GM23338 (cell line): ENCODE measurements around the gene CAPG. TPM values are rescaled to one million over a fixed set of nuclear protein-coding genes. Genes with fewer than 3 reads are reported as not detected.

ENCODE experiments used
- ATAC-seq: fragments of 200-7000 bp; cut with Tn5 transposase; 3 replicates; pipeline ENCODE4 v1.9.1; 2020
- DNase-seq: peaks from one replicate; pipeline ENCODE4 v3.0.0-alpha.2; 2015; ENCODE audit warnings: low spot score
- H2AFZ ChIP-seq: fragments of 200-600 bp; sonication (generic); 2 replicates; pipeline ENCODE4 v1.8.0; 2016; ENCODE audit warnings: antibody characterized with exemption, mild to moderate bottlenecking, moderate library complexity
- H3F3A ChIP-seq: fragments of 200-600 bp; sonication (generic); replicated peaks from 2 replicates; pipeline ENCODE4 v1.8.0; 2017; ENCODE audit warnings: antibody characterized with exemption, mixed run types, low read depth
- H3K27ac ChIP-seq: fragments of 200-600 bp; sonication (generic); 2 replicates; pipeline ENCODE4 v1.6.1; 2016; ENCODE audit warnings: low read depth
- H3K27me3 ChIP-seq: fragments of 200-600 bp; sonication (generic); 2 replicates; pipeline ENCODE4 v1.8.0; 2016; ENCODE audit warnings: mild to moderate bottlenecking, mixed run types, moderate library complexity; ENCODE audit not compliant: insufficient read depth
- H3K36me3 ChIP-seq: fragments of 200-600 bp; sonication (generic); 2 replicates; pipeline ENCODE4 v1.8.0; 2016; ENCODE audit warnings: mild to moderate bottlenecking; ENCODE audit not compliant: insufficient read depth
- H3K4me1 ChIP-seq: fragments of 200-600 bp; sonication (generic); 2 replicates; pipeline ENCODE4 v1.8.0; 2016; ENCODE audit warnings: mild to moderate bottlenecking, moderate library complexity; ENCODE audit not compliant: insufficient read depth
- H3K4me2 ChIP-seq: fragments of 200-600 bp; sonication (generic); 2 replicates; pipeline ENCODE4 v1.7.1; 2017; ENCODE audit warnings: mixed run types
- H3K4me3 ChIP-seq: fragments of 200-600 bp; sonication (generic); 2 replicates; pipeline ENCODE4 v1.6.1; 2016; ENCODE audit warnings: mixed run types
- H3K79me2 ChIP-seq: fragments of 200-600 bp; sonication (generic); replicated peaks from 2 replicates; pipeline ENCODE4 v1.8.0; 2017; ENCODE audit warnings: mild to moderate bottlenecking; ENCODE audit not compliant: insufficient read depth
- H3K9me2 ChIP-seq: fragments of 200-600 bp; sonication (generic); 2 replicates; pipeline ENCODE4 v1.8.0; 2017; ENCODE audit not compliant: insufficient read depth
- H4K20me1 ChIP-seq: fragments of 200-600 bp; sonication (generic); replicated peaks from 2 replicates; pipeline ENCODE4 v1.8.0; 2017; ENCODE audit warnings: mild to moderate bottlenecking; ENCODE audit not compliant: insufficient read depth
- H3K27ac Mint-ChIP-seq: 2 replicates; pipeline ENCODE4 v1.8.0; 2020; ENCODE audit warnings: inconsistent platforms, mild to moderate bottlenecking, moderate library complexity, mixed read lengths
- H3K27me3 Mint-ChIP-seq: 3 replicates; pipeline ENCODE4 v1.8.0; 2022; ENCODE audit warnings: low read depth, mild to moderate bottlenecking, moderate library complexity, mixed read lengths, inconsistent platforms; ENCODE audit not compliant: insufficient read depth, poor library complexity
- H3K36me3 Mint-ChIP-seq: 3 replicates; pipeline ENCODE4 v1.8.0; 2021; ENCODE audit warnings: low read depth, mild to moderate bottlenecking, inconsistent platforms, moderate library complexity, mixed read lengths
- H3K4me1 Mint-ChIP-seq: 3 replicates; pipeline ENCODE4 v1.8.0; 2020; ENCODE audit warnings: mild to moderate bottlenecking, inconsistent platforms, mixed read lengths
- H3K4me3 Mint-ChIP-seq: 3 replicates; pipeline ENCODE4 v1.8.0; 2021; ENCODE audit warnings: moderate library complexity, mild to moderate bottlenecking, inconsistent platforms, mixed read lengths
- H3K9me3 Mint-ChIP-seq: 3 replicates; pipeline ENCODE4 v1.8.0; 2020; ENCODE audit warnings: moderate library complexity, mild to moderate bottlenecking, inconsistent platforms, mixed read lengths
- CREB1 ChIP-seq: fragments of 250-450 bp; sonication (Bioruptor Pico); IDR thresholded peaks from 2 replicates; pipeline ENCODE4 v1.5.0; 2020; ENCODE audit warnings: low read depth, mild to moderate bottlenecking, moderate library complexity
- CTCF ChIP-seq, 2 experiments: fragments of 200-600 bp in 1 of 2; sonication (generic) in 1 of 2; conservative IDR thresholded peaks; 2 replicates each; pipeline versions ENCODE4 v1.5.1 to v1.6.1; 2016 to 2017; ENCODE audit warnings: antibody characterized with exemption in 2 of 2, low read depth in 2 of 2, mild to moderate bottlenecking in 2 of 2, moderate library complexity in 1 of 2
- EZH2 ChIP-seq: fragments of 200-600 bp; sonication (generic); IDR thresholded peaks from one replicate; pipeline ENCODE4 v1.8.0; 2017; ENCODE audit warnings: antibody characterized with exemption, mild to moderate bottlenecking, low read depth; ENCODE audit not compliant: unreplicated experiment
- EZH2phosphoT487 ChIP-seq: fragments of 200-600 bp; sonication (generic); IDR thresholded peaks from one replicate; pipeline ENCODE4 v1.8.1; 2018; ENCODE audit warnings: antibody characterized with exemption; ENCODE audit not compliant: unreplicated experiment
- NANOG ChIP-seq: IDR thresholded peaks from 2 replicates; pipeline ENCODE4 v1.6.1; 2016; ENCODE audit warnings: antibody characterized with exemption, borderline replicate concordance
- STAT1 ChIP-seq: IDR thresholded peaks from one replicate; pipeline ENCODE4 v1.6.1; 2016; ENCODE audit warnings: antibody characterized with exemption; ENCODE audit not compliant: unreplicated experiment
- ZNF331 ChIP-seq: fragments of 250-450 bp; sonication (Bioruptor Pico); IDR thresholded peaks from 2 replicates; pipeline ENCODE4 v1.5.0; 2020; ENCODE audit warnings: low read depth, mild to moderate bottlenecking, moderate library complexity
- ZNF462 ChIP-seq: fragments of 250-450 bp; sonication (Bioruptor Pico); IDR thresholded peaks from 2 replicates; pipeline ENCODE4 v1.5.0; 2020; ENCODE audit warnings: mild to moderate bottlenecking, moderate library complexity
- polyA plus RNA-seq: library from polyadenylated mRNA; unstranded; fragments of >200 nt; fragmentation: Nextera tagmentation; extraction: Ambion mirVana; gene quantifications from 2 replicates; pipeline ENCODE4 v1.2.1, GENCODE V29; 2016
- total RNA-seq: library from RNA; depleted of rRNA; stranded (reverse); fragments of >200 nt; shearing (Covaris generic); gene quantifications from 2 replicates; pipeline ENCODE4 v1.2.3, GENCODE V29; 2014
- TF ChIP-seq, protein P1 (sequence below): IDR thresholded peaks from one replicate; pipeline ENCODE4 v1.6.1; 2018; ENCODE audit warnings: antibody characterized with exemption; ENCODE audit not compliant: unreplicated experiment
- TF ChIP-seq, protein P2 (sequence below): IDR thresholded peaks from 2 replicates; pipeline ENCODE4 v1.6.1; 2016; ENCODE audit warnings: antibody characterized with exemption

CAPG gene
- total and polyA plus RNA-seq, 2 experiments from 2014 or later: 88.7 to 104 TPM

DNA sequence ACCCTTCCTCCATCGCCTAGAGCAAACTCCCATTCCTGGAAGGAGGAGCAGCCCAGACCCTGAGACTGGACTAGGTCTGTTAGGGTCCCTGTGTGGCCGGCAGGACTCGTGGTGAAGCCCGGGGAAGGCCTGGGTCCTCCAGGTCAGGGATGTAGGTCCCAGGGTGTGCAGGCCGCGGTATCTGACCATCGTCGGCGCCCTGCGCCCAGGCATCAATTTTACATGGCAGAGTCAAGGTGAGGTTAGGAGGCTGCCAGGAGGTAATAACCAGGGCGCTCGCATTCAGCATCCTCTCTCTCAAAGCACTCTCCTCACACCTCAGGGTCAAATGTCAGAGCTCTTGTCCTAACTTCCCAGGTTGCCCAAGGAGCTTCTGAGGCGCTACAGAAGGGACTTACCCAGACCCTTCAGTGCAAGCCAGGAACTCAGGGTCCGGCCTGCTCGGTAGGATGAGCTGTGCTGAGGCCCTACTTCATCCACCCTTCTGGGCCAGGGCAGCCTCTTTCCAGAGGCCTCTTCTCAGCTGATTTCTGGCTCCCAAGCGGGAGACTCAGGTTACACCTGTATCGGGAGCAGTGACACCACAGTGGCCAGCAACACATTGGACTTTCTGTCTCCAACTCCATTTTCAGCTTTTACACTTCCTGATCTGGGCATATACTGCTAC lies 9.0 kb upstream of the CAPG start:
- H3K27ac ChIP-seq: peak overlapping the region; percentile 94
- ATAC-seq (peak; percentile 11; the same call in 2 of the 3 replicates), DNase-seq (no peak)
- TF ChIP-seq STAT1 (no peak), CTCF (conservative IDR thresholded peaks at IDR 0.05; ENCODE audit: low read depth in 2 of 2) (no peak), ZNF462 (no peak), ZNF331 (CRISPR knock-in tag) (no peak), NANOG (no peak), EZH2 (no peak), CREB1 (no peak), EZH2phosphoT487 (no peak)
- TF ChIP-seq, protein P1, sequence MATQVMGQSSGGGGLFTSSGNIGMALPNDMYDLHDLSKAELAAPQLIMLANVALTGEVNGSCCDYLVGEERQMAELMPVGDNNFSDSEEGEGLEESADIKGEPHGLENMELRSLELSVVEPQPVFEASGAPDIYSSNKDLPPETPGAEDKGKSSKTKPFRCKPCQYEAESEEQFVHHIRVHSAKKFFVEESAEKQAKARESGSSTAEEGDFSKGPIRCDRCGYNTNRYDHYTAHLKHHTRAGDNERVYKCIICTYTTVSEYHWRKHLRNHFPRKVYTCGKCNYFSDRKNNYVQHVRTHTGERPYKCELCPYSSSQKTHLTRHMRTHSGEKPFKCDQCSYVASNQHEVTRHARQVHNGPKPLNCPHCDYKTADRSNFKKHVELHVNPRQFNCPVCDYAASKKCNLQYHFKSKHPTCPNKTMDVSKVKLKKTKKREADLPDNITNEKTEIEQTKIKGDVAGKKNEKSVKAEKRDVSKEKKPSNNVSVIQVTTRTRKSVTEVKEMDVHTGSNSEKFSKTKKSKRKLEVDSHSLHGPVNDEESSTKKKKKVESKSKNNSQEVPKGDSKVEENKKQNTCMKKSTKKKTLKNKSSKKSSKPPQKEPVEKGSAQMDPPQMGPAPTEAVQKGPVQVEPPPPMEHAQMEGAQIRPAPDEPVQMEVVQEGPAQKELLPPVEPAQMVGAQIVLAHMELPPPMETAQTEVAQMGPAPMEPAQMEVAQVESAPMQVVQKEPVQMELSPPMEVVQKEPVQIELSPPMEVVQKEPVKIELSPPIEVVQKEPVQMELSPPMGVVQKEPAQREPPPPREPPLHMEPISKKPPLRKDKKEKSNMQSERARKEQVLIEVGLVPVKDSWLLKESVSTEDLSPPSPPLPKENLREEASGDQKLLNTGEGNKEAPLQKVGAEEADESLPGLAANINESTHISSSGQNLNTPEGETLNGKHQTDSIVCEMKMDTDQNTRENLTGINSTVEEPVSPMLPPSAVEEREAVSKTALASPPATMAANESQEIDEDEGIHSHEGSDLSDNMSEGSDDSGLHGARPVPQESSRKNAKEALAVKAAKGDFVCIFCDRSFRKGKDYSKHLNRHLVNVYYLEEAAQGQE: no peak
- TF ChIP-seq, protein P2, sequence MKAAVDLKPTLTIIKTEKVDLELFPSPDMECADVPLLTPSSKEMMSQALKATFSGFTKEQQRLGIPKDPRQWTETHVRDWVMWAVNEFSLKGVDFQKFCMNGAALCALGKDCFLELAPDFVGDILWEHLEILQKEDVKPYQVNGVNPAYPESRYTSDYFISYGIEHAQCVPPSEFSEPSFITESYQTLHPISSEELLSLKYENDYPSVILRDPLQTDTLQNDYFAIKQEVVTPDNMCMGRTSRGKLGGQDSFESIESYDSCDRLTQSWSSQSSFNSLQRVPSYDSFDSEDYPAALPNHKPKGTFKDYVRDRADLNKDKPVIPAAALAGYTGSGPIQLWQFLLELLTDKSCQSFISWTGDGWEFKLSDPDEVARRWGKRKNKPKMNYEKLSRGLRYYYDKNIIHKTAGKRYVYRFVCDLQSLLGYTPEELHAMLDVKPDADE: no peak
- H4K20me1 ChIP-seq: no peaks in the 10 kb centered on the region
- H3K9me2 ChIP-seq: no peaks in the 10 kb centered on the region
- Mint-ChIP-seq H3K9me3 (no peaks in the 10 kb centered on the region), H3K36me3 (no peaks in the 10 kb centered on the region; the same call in 2 of the 3 replicates), H3K4me1 (peaks cover 29% of the 10 kb centered on the region), H3K27ac (peak overlapping the region; percentile 96), H3K27me3 (peaks cover 30% of the 10 kb centered on the region), H3K4me3 (peak overlapping the region; percentile 83)
- no peaks in the 10 kb centered on the region for H3K27me3 ChIP-seq
- H3K4me1 ChIP-seq: peaks cover 29% of the 10 kb centered on the region
- no peaks in the 10 kb centered on the region for H3K36me3 ChIP-seq
- H3K79me2 ChIP-seq: peaks cover 4% of the 10 kb centered on the region; the same call in 1 of the 2 replicates
- peak overlapping the region; percentile 98; the same call in 1 of the 2 replicates for H2AFZ ChIP-seq
- peak overlapping the region; percentile 93 for H3K4me3 ChIP-seq
- H3F3A ChIP-seq: peaks cover 13% of the 10 kb centered on the region; the same call in 1 of the 2 replicates
- H3K4me2 ChIP-seq: peak overlapping the region; percentile 94
